Measurements from ENCODE around the gene MAP6.
A peak's percentile ranks its signal among the peaks of the same experiment; 100 is the strongest.

The MAP6 gene

GRCh38 chr11:75668451-75669297, at the start of gene MAP6:
TSS of gene MAP6 (minus strand) at chr11:75669038. CDS start at chr11:75668369, 669 bp downstream.
- no peaks in the 10 kb centered on the region for H3K9me3 ChIP-seq (ENCODE audit: control insufficient read depth in 2 of 2, low read length in 2 of 2)
- peak within 1 kb of the TSS; percentile 39 to 57 for H3K4me3 ChIP-seq (ENCODE audit: low read length in 2 of 2)
- H3K4me1 ChIP-seq (ENCODE audit: control insufficient read depth in 2 of 2, insufficient read depth in 2 of 2, low read length in 2 of 2): peaks cover 11 to 12% of the 10 kb centered on the region in 2 donors
- H3K27me3 ChIP-seq (ENCODE audit: control insufficient read depth in 2 of 2, insufficient read depth in 2 of 2, low read length in 2 of 2): peaks cover 48 to 55% of the 10 kb centered on the region in 2 donors
- H3K27ac ChIP-seq (ENCODE audit: low read depth in 2 of 2, low read length in 2 of 2): no peak within 1 kb of the TSS
- no peak within 1 kb of the TSS for H3K9ac ChIP-seq (ENCODE audit: low read depth in 1 of 2, low read length in 2 of 2)
- no peaks in the 10 kb centered on the region for H3K36me3 ChIP-seq (ENCODE audit: control insufficient read depth in 2 of 2, insufficient read depth in 2 of 2, low read length in 2 of 2)

DNA sequence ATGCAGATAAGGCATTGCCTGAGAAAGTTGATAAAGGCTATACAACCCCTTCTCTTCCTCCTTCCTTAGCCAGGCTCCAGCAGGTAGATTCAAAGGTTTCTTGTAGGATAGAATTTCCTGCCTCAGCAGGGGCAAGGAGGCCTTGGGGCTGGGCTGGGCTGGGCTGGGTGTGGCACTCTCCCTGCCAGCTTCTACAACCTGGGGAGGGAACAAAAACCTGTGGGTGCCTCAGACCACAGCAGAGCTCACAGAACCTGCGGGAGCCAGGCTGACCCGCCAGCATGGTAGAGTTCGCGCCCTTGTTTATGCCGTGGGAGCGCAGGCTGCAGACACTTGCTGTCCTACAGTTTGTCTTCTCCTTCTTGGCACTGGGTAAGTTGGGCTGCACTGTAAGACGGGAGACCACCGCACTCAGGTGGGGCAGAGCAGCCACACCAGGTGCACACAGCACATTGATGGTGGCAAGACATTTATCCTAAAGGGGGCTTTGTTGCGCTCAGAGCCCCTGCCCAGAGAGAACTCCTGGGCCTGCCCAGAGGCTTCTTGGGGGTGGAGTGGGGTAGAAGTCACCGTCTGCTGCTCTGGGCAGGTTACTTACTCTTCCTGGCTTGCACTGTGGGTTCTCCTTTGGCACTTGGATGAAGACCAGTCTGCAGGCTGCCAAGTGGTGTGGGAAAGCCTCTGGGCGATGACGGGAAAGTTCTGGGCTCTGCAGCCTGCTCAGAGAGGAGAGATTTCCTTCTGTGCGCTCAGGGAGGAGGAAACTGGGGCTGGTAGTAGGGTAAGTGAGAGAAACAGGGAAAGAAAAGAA, 49.0 kb upstream of the MAP6 start, which contains the start of gene MOGAT2:
MOGAT2 (plus strand) TSS at position 231 of the 811 bp plus-strand sequence; CDS start at position 282, 51 bp downstream.
- H3K9me3 ChIP-seq (ENCODE audit: control insufficient read depth in 2 of 2, low read length in 2 of 2): no peaks in the 10 kb centered on the region
- peak within 1 kb of the TSS; percentile 61 to 83 for H3K4me3 ChIP-seq (ENCODE audit: low read length in 2 of 2)
- peak within 1 kb of the TSS; percentile 70 to 79 for H3K9ac ChIP-seq (ENCODE audit: low read depth in 1 of 2, low read length in 2 of 2)
- peak within 1 kb of the TSS; percentile 93 to 94 for H3K27ac ChIP-seq (ENCODE audit: low read depth in 2 of 2, low read length in 2 of 2)
- no peaks in the 10 kb centered on the region for H3K27me3 ChIP-seq (ENCODE audit: control insufficient read depth in 2 of 2, insufficient read depth in 2 of 2, low read length in 2 of 2)
- peaks cover 0 to 13% of the 10 kb centered on the region in 2 donors for H3K36me3 ChIP-seq (ENCODE audit: control insufficient read depth in 2 of 2, insufficient read depth in 2 of 2, low read length in 2 of 2)
- peaks cover 64 to 66% of the 10 kb centered on the region in 2 donors for H3K4me1 ChIP-seq (ENCODE audit: control insufficient read depth in 2 of 2, insufficient read depth in 2 of 2, low read length in 2 of 2)

- H3K27ac ChIP-seq (ENCODE audit: low read depth in 2 of 2, low read length in 2 of 2): peak overlapping the region; percentile 93 to 94
- no peak overlapping the region for H3K9ac ChIP-seq (ENCODE audit: low read depth in 1 of 2, low read length in 2 of 2)
- no peaks in the 10 kb centered on the region for H3K9me3 ChIP-seq (ENCODE audit: control insufficient read depth in 2 of 2, low read length in 2 of 2)
- peaks cover 53 to 55% of the 10 kb centered on the region in 2 donors for H3K4me1 ChIP-seq (ENCODE audit: control insufficient read depth in 2 of 2, insufficient read depth in 2 of 2, low read length in 2 of 2)
- H3K4me3 ChIP-seq (ENCODE audit: low read length in 2 of 2): no peak overlapping the region
- H3K27me3 ChIP-seq (ENCODE audit: control insufficient read depth in 2 of 2, insufficient read depth in 2 of 2, low read length in 2 of 2): no peaks in the 10 kb centered on the region
- peaks cover 0 to 10% of the 10 kb centered on the region in 2 donors for H3K36me3 ChIP-seq (ENCODE audit: control insufficient read depth in 2 of 2, insufficient read depth in 2 of 2, low read length in 2 of 2)
Measured at GRCh38 chr11:75716659-75717058, 47.8 kb upstream of the MAP6 start.

GRCh38 chr11:75715688-75716087, 46.9 kb upstream of the MAP6 start:
- H3K4me3 ChIP-seq (ENCODE audit: low read length in 2 of 2): no peak overlapping the region

GRCh38 chr11:75714211-75714610, 45.4 kb upstream of the MAP6 start:
- H3K4me3 ChIP-seq (ENCODE audit: low read length in 2 of 2): peak overlapping the region in 1 of 2 donors; percentile 37
- no peaks in the 10 kb centered on the region for H3K9me3 ChIP-seq (ENCODE audit: control insufficient read depth in 2 of 2, low read length in 2 of 2)
- H3K4me1 ChIP-seq (ENCODE audit: control insufficient read depth in 2 of 2, insufficient read depth in 2 of 2, low read length in 2 of 2): peaks cover 31 to 36% of the 10 kb centered on the region in 2 donors
- H3K36me3 ChIP-seq (ENCODE audit: control insufficient read depth in 2 of 2, insufficient read depth in 2 of 2, low read length in 2 of 2): no peaks in the 10 kb centered on the region
- H3K9ac ChIP-seq (ENCODE audit: low read depth in 1 of 2, low read length in 2 of 2): no peak overlapping the region
- H3K27ac ChIP-seq (ENCODE audit: low read depth in 2 of 2, low read length in 2 of 2): peak overlapping the region; percentile 4 to 49
- H3K27me3 ChIP-seq (ENCODE audit: control insufficient read depth in 2 of 2, insufficient read depth in 2 of 2, low read length in 2 of 2): no peaks in the 10 kb centered on the region

More at GRCh38 chr11:75715688-75716087, 46.9 kb upstream of the MAP6 start:
- peak overlapping the region; percentile 49 to 67 for H3K27ac ChIP-seq (ENCODE audit: low read depth in 2 of 2, low read length in 2 of 2)
- H3K4me1 ChIP-seq (ENCODE audit: control insufficient read depth in 2 of 2, insufficient read depth in 2 of 2, low read length in 2 of 2): peaks cover 44 to 49% of the 10 kb centered on the region in 2 donors
- no peaks in the 10 kb centered on the region for H3K27me3 ChIP-seq (ENCODE audit: control insufficient read depth in 2 of 2, insufficient read depth in 2 of 2, low read length in 2 of 2)
- no peaks in the 10 kb centered on the region for H3K9me3 ChIP-seq (ENCODE audit: control insufficient read depth in 2 of 2, low read length in 2 of 2)
- H3K9ac ChIP-seq (ENCODE audit: low read depth in 1 of 2, low read length in 2 of 2): no peak overlapping the region
- H3K36me3 ChIP-seq (ENCODE audit: control insufficient read depth in 2 of 2, insufficient read depth in 2 of 2, low read length in 2 of 2): peaks cover 0 to 6% of the 10 kb centered on the region in 2 donors

GRCh38 chr11:75706260-75706729, 37.5 kb upstream of the MAP6 start:
- H3K4me1 ChIP-seq (ENCODE audit: control insufficient read depth in 2 of 2, insufficient read depth in 2 of 2, low read length in 2 of 2): peaks cover 3 to 7% of the 10 kb centered on the region in 2 donors
- no peaks in the 10 kb centered on the region for H3K27me3 ChIP-seq (ENCODE audit: control insufficient read depth in 2 of 2, insufficient read depth in 2 of 2, low read length in 2 of 2)
- no peak overlapping the region for H3K27ac ChIP-seq (ENCODE audit: low read depth in 2 of 2, low read length in 2 of 2)
- no peaks in the 10 kb centered on the region for H3K9me3 ChIP-seq (ENCODE audit: control insufficient read depth in 2 of 2, low read length in 2 of 2)
- H3K9ac ChIP-seq (ENCODE audit: low read depth in 1 of 2, low read length in 2 of 2): no peak overlapping the region
- H3K4me3 ChIP-seq (ENCODE audit: low read length in 2 of 2): peak overlapping the region in 1 of 2 donors; percentile 20
- H3K36me3 ChIP-seq (ENCODE audit: control insufficient read depth in 2 of 2, insufficient read depth in 2 of 2, low read length in 2 of 2): no peaks in the 10 kb centered on the region

DNA sequence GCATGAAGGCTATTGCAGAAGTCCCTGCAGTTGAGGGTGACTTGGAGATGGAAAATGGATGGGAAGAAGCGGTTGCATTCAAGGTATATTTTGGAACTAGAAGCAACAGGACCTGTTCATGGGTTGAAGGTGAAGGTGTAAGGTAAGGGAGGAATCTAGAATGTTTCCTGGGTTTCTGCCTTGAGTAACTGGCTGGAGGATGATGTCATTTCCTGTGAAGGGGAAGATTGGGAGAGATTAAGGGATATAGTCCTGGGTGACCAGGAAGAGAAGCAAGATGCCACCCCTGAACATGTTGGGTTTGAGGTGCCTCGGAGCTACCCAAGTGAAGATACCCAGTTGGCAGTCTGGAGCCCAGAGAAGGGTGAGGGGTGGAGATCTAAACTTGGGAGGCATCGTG, 36.7 kb upstream of the MAP6 start:
- H3K4me1 ChIP-seq (ENCODE audit: control insufficient read depth in 2 of 2, insufficient read depth in 2 of 2, low read length in 2 of 2): peaks cover 3 to 7% of the 10 kb centered on the region in 2 donors
- no peak overlapping the region for H3K27ac ChIP-seq (ENCODE audit: low read depth in 2 of 2, low read length in 2 of 2)
- H3K36me3 ChIP-seq (ENCODE audit: control insufficient read depth in 2 of 2, insufficient read depth in 2 of 2, low read length in 2 of 2): no peaks in the 10 kb centered on the region
- no peaks in the 10 kb centered on the region for H3K9me3 ChIP-seq (ENCODE audit: control insufficient read depth in 2 of 2, low read length in 2 of 2)
- no peak overlapping the region for H3K9ac ChIP-seq (ENCODE audit: low read depth in 1 of 2, low read length in 2 of 2)
- H3K27me3 ChIP-seq (ENCODE audit: control insufficient read depth in 2 of 2, insufficient read depth in 2 of 2, low read length in 2 of 2): no peaks in the 10 kb centered on the region
- no peak overlapping the region for H3K4me3 ChIP-seq (ENCODE audit: low read length in 2 of 2)

DNA sequence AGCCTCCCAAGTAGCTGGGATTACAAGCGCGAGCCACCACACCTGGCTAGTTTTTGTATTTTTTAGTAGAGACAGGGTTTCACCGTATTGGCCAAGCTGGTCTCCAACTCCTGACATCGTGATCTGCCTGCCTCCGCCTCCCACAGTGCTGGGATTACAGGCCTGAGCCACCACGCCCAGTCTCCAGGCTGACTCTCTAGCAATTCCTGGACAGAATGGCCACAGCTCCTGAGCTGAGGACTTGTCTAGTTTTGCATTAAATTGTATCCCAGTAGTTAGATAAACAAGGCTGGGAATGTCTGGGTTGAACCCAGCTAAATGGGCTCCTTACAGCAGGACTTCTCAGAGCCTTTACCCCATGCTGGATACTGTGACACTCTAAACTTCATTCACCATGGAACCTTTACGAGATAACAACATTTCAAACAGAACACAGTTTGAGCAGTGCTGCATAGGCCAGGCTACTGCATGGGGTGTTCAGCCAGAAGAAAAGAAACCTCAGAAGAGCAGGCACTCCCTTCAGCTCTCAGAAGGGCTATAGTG, 34.9 kb upstream of the MAP6 start:
- Histone ChIP-seq H3K27me3 (ENCODE audit: control insufficient read depth in 2 of 2, insufficient read depth in 2 of 2, low read length in 2 of 2) (no peaks in the 10 kb centered on the region), H3K36me3 (ENCODE audit: control insufficient read depth in 2 of 2, insufficient read depth in 2 of 2, low read length in 2 of 2) (no peaks in the 10 kb centered on the region), H3K9me3 (ENCODE audit: control insufficient read depth in 2 of 2, low read length in 2 of 2) (no peaks in the 10 kb centered on the region), H3K27ac (ENCODE audit: low read depth in 2 of 2, low read length in 2 of 2) (no peak overlapping the region), H3K9ac (ENCODE audit: low read depth in 1 of 2, low read length in 2 of 2) (no peak overlapping the region), H3K4me3 (ENCODE audit: low read length in 2 of 2) (no peak overlapping the region), H3K4me1 (ENCODE audit: control insufficient read depth in 2 of 2, insufficient read depth in 2 of 2, low read length in 2 of 2) (peaks cover 3 to 7% of the 10 kb centered on the region in 2 donors)

DNA sequence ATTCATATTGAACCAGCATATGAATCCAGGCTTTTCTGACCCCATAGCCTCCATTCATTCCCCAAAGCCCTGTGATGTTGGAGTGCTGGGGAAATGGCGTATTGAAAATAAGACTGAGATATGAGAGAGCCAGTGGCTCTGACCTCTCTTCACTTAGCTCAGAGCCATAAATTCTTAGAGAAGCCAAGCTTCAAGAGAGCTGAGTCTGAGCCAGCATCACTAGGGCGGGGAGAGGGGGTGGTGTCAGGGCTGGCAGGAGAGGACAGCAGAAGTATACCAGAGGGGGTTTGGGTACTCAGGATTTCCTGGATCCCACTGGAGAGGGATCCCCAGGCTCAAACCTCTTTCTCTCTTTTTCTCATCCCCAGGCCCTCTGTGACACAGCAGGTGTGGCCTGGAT, 32.1 kb upstream of the MAP6 start:
- H3K4me1 ChIP-seq (ENCODE audit: control insufficient read depth in 2 of 2, insufficient read depth in 2 of 2, low read length in 2 of 2): peaks cover 0 to under 1% of the 10 kb centered on the region in 2 donors
- no peaks in the 10 kb centered on the region for H3K9me3 ChIP-seq (ENCODE audit: control insufficient read depth in 2 of 2, low read length in 2 of 2)
- no peak overlapping the region for H3K9ac ChIP-seq (ENCODE audit: low read depth in 1 of 2, low read length in 2 of 2)
- H3K4me3 ChIP-seq (ENCODE audit: low read length in 2 of 2): no peak overlapping the region
- no peak overlapping the region for H3K27ac ChIP-seq (ENCODE audit: low read depth in 2 of 2, low read length in 2 of 2)
- no peaks in the 10 kb centered on the region for H3K36me3 ChIP-seq (ENCODE audit: control insufficient read depth in 2 of 2, insufficient read depth in 2 of 2, low read length in 2 of 2)
- H3K27me3 ChIP-seq (ENCODE audit: control insufficient read depth in 2 of 2, insufficient read depth in 2 of 2, low read length in 2 of 2): no peaks in the 10 kb centered on the region

Measured in mucosa of rectum (tissue), 2 donors.